ENCODE results near the gene ZNF519. TPM values are rescaled to one million over a fixed set of nuclear protein-coding genes. Genes with fewer than 3 reads are reported as not detected.
A peak's percentile ranks its signal among the peaks of the same experiment; 100 is the strongest.
"Not testable (repeated sequence)": the region's sequence is repeated elsewhere in the genome, so short reads cannot be mapped to it uniquely, and the experiment has no call there.

ZNF519 gene
- total and polyA plus RNA-seq, 2 donors (not counting 1 experiment from before 2014, with no cell fraction given), result 5.4 to 19.5 TPM

GRCh38 chr18:14130804-14131203, 1.4 kb downstream of the ZNF519 start:
- no CpG with 5 or more reads among the region's 3 CpGs for WGBS (ENCODE audit: insufficient coverage)

GRCh38 chr18:14124689-14125088, 7.5 kb downstream of the ZNF519 start:
- 100% methylated on average over 2 of the region's 2 CpGs for WGBS (ENCODE audit: insufficient coverage)
- no peaks in the 10 kb centered on the region for H3K4me1 ChIP-seq (ENCODE audit: control insufficient read depth in 2 of 2, insufficient read depth in 2 of 2, low read length in 2 of 2)
- TF ChIP-seq CTCF (IDR thresholded peaks at IDR 0.05), result no peak
- no peak for TF ChIP-seq EZH2 (IDR thresholded peaks at IDR 0.05; ENCODE audit: borderline replicate concordance, insufficient read depth, low read depth, low read length, poor library complexity, severe bottlenecking)
- Mint-ChIP-seq H3K4me3 (no peak overlapping the region), H3K27ac (no peak overlapping the region), H3K27me3 (no peaks in the 10 kb centered on the region), H3K9me3 (ENCODE audit: insufficient read depth) (no peaks in the 10 kb centered on the region), H3K4me1 (peaks cover 4% of the 10 kb centered on the region)
- no peaks in the 10 kb centered on the region for H4K20me1 ChIP-seq (ENCODE audit: control insufficient read depth, insufficient read depth, low read length, poor library complexity, severe bottlenecking)
- ATAC-seq (ENCODE audit: low read depth) (no peak), DNase-seq (no peak)
- H3K27ac ChIP-seq (ENCODE audit: low read length in 2 of 2), result no peak overlapping the region
- H3K4me3 ChIP-seq (ENCODE audit: control extremely low read depth in 1 of 5, extremely low read depth in 1 of 5, insufficient read depth in 1 of 5, low read depth in 2 of 5, low read length in 4 of 5), result no peak overlapping the region
- H3K4me2 ChIP-seq (replicated peaks; ENCODE audit: low read depth, low read length, poor library complexity, severe bottlenecking), result no peak overlapping the region
- CTCF ChIA-PET, result no interaction called here
- H3K9me3 ChIP-seq (ENCODE audit: control extremely low read depth in 1 of 3, control insufficient read depth in 2 of 3, insufficient read depth in 1 of 3, low read length in 2 of 3), result no peaks in the 10 kb centered on the region
- POLR2A ChIA-PET, result no interaction called here
- H3K27me3 ChIP-seq (replicated peaks in 1 of 4; ENCODE audit: control extremely low read depth in 1 of 4, control insufficient read depth in 3 of 4, insufficient read depth in 4 of 4, low read length in 3 of 4), result no peaks in the 10 kb centered on the region
- H2AFZ ChIP-seq (ENCODE audit: insufficient read depth, low read depth, low read length, poor library complexity, severe bottlenecking), result no peak overlapping the region
- no peak overlapping the region for H3K9ac ChIP-seq (ENCODE audit: low read length)
- intact Hi-C loops (cut with micrococcal nuclease), result no loop called here
- H3K79me2 ChIP-seq (ENCODE audit: control insufficient read depth, insufficient read depth, low read length), result peaks cover 3% of the 10 kb centered on the region
- no peaks in the 10 kb centered on the region for H3K36me3 ChIP-seq (replicated peaks in 1 of 2; ENCODE audit: control extremely low read depth in 1 of 2, control insufficient read depth in 1 of 2, extremely low read depth in 1 of 2, insufficient read depth in 2 of 2, low read length in 1 of 2)

More at GRCh38 chr18:14130804-14131203, 1.4 kb downstream of the ZNF519 start:
- H3K27me3 ChIP-seq (replicated peaks in 1 of 4; ENCODE audit: control extremely low read depth in 1 of 4, control insufficient read depth in 3 of 4, insufficient read depth in 4 of 4, low read length in 3 of 4); DNase-seq; H3K4me1 ChIP-seq (ENCODE audit: control insufficient read depth in 2 of 2, insufficient read depth in 2 of 2, low read length in 2 of 2); CTCF ChIA-PET; H3K4me1 Mint-ChIP-seq; ATAC-seq (ENCODE audit: low read depth); H3K27me3 Mint-ChIP-seq; H3K4me2 ChIP-seq (replicated peaks; ENCODE audit: low read depth, low read length, poor library complexity, severe bottlenecking); H3K27ac ChIP-seq (ENCODE audit: low read length in 2 of 2); H3K36me3 ChIP-seq (replicated peaks in 1 of 2; ENCODE audit: control extremely low read depth in 1 of 2, control insufficient read depth in 1 of 2, extremely low read depth in 1 of 2, insufficient read depth in 2 of 2, low read length in 1 of 2); H4K20me1 ChIP-seq (ENCODE audit: control insufficient read depth, insufficient read depth, low read length, poor library complexity, severe bottlenecking); POLR2A ChIA-PET; H3K4me3 ChIP-seq (ENCODE audit: control extremely low read depth in 1 of 5, extremely low read depth in 1 of 5, insufficient read depth in 1 of 5, low read depth in 2 of 5, low read length in 4 of 5); H3K27ac Mint-ChIP-seq; H3K79me2 ChIP-seq (ENCODE audit: control insufficient read depth, insufficient read depth, low read length); H3K9me3 ChIP-seq (ENCODE audit: control extremely low read depth in 1 of 3, control insufficient read depth in 2 of 3, insufficient read depth in 1 of 3, low read length in 2 of 3); H2AFZ ChIP-seq (ENCODE audit: insufficient read depth, low read depth, low read length, poor library complexity, severe bottlenecking); H3K9me3 Mint-ChIP-seq (ENCODE audit: insufficient read depth); H3K9ac ChIP-seq (ENCODE audit: low read length): not testable (repeated sequence)
- intact Hi-C loops (cut with micrococcal nuclease), result loop anchor here (5.0 kb wide), 1 partner anchor 404 kb away; the partner anchor contains the start of genes FAM210A and RNMT
- peak overlapping the region; percentile 68 for H3K4me3 Mint-ChIP-seq
